Skin of body (tissue), 2 donors: ENCODE results near the gene EFEMP1. TPM values are rescaled to one million over a fixed set of nuclear protein-coding genes. Genes with fewer than 3 reads are reported as not detected.
A peak's percentile ranks its signal among the peaks of the same experiment; 100 is the strongest.

ENCODE experiments used
- DNase-seq: peaks from one replicate; lab custom pipeline; 2025; lab: John Stamatoyannopoulos, UW
- total RNA-seq: library from RNA; depleted of rRNA; stranded (reverse); fragments of >200 nt; gene quantifications from one replicate; pipeline ENCODE4 v1.2.3, GENCODE V29; 2014

EFEMP1 gene, protein sequence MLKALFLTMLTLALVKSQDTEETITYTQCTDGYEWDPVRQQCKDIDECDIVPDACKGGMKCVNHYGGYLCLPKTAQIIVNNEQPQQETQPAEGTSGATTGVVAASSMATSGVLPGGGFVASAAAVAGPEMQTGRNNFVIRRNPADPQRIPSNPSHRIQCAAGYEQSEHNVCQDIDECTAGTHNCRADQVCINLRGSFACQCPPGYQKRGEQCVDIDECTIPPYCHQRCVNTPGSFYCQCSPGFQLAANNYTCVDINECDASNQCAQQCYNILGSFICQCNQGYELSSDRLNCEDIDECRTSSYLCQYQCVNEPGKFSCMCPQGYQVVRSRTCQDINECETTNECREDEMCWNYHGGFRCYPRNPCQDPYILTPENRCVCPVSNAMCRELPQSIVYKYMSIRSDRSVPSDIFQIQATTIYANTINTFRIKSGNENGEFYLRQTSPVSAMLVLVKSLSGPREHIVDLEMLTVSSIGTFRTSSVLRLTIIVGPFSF
- 68.7 TPM for total RNA-seq

DNA sequence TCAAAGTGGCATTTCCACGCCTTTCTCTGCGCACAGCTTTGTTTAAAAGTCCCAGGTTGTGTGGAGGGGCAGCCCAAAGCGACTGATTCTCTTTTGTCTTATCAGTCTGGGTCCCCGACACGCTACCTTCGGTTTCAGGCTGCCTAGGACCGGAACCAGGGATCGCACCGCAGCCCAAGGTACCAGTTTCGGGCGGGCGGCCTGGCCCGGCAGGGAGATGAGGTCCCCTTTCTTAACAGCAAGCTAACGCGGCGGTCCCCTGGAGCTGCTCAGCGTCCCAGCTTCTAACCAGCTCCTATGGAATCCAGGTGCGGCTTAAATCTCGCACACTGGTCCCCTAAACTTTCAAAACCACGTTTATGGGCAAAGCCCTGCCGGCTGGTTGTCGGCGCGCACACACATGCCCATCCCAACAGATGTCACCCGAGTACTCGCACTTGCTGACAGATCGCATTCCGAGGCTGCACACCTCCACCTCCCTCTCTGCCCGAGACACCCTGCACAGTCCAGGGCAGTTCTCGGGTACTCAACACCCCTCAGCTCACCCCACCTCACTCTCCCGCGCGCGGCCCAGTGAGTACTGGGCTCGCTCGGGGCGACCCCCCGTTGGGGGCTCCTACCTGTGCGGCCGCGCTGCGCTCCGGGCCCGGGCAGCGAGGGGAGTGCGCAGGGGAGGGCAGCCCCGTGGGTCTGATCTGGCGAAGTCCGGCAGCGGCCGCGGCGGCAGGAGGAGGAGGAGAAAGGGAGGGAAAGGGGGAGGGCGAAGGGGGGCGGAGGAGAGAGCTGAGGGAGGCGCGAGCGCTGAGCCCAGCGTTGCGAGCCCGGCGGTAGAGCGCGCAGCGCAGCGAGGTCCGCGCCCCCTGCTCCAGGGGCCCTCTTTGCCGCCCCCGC lies at the start of gene EFEMP1:
Gene EFEMP1 (minus strand): TSS at position 692 of the 891 bp plus-strand sequence. CDS start 1,342 bp downstream, outside the sequence.
- DNase-seq = peak; percentile 7

DNA sequence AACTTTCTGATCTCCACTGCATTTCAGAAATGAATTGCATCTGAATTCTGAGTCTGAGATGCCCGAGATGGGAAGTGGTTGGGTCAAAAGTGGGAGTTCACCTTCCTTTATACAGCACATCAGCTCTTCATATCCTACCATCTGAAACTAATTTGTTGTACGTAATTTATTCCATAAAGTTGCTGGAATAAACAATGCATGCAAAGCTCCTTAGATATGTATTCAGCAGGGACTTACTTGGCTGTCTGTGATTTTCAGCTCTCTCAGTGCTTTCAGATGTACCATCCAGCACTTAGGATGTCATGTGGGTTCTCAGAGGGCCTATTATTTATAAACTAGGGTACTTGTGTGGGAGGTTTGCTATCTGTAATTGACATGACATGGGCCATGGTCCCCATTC lies 46.9 kb upstream of the EFEMP1 start:
- DNase-seq = peak; percentile 87

DNA sequence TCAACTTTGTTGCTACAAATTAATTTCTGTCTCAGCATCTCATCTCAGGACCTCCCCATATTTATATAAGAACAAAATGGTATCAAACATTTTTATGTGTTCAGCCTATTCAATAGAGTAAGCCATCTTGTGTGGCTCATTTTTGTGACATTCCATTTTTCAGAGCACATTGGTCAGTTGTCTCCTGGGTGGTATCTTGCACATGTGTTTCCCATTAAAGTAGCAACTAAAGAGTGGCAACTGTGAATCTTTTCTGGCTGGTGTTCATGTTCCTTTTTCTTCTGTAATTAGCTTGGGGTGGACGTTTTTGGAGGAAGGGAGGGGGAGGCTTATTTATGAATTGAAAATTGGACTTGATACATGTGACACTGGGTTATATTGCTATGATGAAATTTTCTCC lies 45.4 kb upstream of the EFEMP1 start:
- DNase-seq = no peak

DNA sequence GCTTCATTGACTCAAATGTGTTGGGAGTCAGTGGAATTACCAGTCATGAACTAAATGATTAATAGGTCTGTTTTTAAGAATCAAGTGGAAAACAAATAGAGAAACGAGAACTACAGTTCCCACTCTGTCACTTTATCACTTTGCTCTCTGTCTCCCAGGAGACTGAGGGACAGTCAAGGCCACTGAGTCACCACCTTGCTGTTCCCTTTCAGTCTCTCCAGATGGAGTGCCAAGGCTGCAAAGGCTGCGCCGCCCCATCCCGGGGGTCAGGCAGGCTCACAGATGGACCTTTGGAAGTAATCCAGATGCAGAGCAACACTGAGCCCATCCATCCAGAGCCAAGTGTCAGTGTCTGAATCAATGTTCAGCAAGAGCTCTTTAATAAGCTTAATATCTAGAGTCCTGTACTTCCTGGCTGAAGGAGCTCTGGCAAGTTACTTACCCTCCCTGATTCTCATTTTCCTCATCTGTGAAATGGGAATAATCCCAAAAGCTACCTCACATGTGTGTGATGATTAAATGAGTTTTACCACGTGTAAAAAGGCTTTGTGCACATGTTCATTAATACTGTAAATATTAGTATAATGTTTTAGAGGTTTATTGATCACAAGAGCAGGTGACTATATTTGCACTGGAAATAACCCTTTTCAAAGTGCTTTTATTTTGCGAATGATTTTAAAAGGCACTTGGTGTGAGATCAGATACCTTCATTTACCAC lies 43.0 kb upstream of the EFEMP1 start:
- no peak for DNase-seq

DNA sequence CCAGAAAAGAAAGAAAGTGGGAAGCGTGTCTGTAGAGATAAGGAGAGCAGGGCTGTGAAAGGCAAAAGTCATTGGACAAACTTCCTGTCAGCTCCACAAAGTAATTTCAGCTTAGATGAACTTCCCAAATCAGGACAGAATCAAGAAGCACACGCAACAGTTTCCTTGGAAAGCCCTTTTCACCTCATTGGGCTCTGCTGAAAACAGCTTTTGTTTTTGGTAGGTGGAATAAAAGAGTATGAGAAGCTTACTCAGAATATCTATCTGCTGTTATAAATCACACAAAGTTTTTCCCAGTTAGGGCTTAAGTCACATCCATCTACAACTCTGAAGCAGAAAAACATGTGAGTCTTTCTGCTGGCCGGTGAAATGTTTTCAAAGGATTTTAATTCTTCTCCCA lies 42.4 kb upstream of the EFEMP1 start:
- no peak for DNase-seq

DNA sequence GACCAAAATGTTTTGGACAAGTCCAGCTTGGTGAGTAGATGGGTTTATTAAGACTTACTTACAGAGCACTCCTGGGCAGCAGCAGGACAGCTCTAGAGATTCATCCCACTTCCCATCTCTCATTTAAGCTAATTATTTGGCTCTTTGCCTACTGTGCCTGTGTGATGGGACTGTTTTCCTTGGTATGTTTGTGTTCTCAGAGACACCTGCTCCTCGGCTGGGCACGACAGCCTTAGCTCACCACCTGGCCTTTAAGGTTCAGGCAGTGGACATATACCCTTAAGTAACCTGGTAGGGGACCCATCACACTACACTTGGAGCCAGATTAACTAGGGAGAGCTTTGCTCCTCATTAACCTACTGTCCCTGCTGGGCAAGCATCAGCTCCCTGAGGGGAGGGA lies 41.7 kb upstream of the EFEMP1 start:
- no peak for DNase-seq

DNA sequence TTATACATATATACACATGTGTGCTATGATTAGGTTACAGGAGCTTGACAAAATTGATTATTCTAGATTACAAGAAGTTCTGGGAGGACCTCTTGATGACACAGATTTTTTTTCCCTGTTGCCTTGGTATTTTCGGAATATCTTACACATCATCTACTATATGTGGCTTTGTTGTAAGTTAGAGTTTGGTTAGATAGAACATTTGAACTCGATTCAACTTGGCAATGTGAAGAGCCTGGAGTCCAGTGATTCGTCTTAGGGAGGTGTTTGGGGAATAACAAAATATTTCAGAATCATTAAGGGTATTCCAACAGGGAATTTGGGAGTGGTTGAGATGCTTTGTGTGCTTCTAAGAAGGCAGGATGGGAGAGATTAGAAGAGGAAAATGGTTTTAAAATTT lies 39.3 kb upstream of the EFEMP1 start:
- no peak for DNase-seq

DNA sequence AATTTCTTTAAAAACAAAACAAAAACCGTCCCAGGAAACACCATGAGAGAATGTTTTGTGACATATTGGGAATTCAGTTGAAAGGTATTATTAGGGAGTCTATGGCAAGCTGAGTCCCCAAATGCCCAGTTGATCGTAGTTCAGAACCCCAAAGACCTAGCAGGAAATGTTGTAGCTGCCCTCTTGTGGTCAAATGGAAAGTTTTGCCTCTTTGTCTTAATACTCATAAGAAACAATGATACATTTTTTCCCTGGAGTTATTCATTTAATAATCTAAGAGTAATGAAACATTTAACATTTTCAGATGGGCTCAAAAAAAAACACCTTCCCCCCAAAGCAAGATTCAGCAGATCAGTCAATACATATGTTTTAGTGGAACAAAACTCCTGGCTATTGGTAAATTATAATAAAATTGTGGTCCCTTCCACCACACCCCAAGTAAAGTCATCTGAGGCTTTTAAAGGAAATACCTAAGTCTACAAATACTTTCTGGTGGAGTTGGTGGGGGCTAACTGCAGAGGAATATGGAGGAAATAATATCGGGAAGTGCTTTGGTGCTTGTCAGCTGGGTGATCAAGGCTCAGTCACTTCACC lies 37.8 kb upstream of the EFEMP1 start:
- peak; percentile 15 for DNase-seq

DNA sequence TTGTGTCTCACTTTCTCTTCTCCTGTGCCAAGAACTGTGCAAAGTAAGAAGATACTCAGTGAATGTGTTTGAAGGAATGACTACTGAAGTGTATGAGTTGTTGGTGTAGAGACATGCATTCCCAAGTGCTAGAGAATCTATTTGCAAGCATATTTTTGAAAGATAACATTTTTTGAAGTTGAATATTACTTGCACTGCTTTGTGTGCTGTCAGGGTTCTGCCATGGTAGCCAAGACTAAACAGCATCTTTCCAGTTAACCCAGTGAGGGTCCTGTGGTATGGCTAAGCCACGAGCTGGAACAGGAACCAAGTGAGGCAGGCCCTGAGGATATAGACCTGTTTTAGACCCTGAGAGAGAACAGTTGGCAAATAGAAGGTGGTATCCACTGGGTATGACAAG lies 35.2 kb upstream of the EFEMP1 start:
- no peak for DNase-seq

DNA sequence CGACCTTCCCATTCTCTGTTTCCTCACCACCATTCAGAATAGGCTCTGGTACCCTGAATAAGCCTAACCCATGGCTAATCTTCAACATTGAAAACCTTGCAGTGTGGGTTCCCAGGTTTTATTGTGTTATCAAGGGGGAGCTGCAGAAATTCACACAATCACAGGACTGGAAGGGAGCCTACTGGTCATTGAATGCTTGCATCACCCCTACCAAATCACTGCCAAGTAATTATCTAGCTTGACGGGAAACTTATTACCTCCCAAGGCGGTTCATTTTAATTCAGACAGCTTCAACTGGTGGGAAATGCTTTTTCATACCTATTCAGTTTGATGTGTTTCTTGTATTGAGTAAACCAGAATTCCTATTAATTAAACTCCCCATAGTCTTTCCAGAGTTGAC lies 33.6 kb upstream of the EFEMP1 start:
- no peak for DNase-seq

DNA sequence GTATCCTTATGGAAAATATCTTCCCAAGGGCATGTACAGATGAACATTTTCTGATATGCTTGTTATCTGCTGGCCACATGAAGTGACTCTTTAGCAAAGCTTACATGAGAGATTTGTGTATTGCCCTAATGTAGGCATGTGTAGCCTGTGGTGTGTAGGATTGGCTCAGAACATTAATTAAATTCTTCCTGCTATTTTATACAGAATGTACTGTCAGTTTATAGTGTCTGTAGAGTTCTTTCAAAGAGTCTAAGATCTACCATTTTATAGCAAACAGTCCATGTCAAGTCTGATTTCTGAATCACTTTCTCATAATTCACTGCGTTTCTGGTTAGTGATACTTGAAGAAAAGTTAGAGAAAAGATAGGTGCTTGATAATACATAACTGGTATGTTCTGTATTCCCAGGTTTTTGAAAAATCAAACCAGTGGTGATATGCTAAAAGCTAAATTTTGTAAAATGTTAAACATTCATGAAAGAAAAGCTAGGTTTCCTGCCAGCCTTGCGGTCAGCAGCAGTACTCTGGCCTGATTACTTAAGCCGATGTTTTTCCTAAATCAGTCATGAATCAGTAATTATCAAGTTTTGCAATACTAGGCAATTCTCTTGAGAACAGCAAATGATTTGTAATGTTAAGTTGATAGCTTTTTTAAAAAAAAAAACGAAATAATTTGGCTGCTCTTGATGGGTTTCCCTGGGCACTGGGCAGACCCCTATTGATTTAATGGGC lies 30.9 kb upstream of the EFEMP1 start:
- DNase-seq = no peak

DNA sequence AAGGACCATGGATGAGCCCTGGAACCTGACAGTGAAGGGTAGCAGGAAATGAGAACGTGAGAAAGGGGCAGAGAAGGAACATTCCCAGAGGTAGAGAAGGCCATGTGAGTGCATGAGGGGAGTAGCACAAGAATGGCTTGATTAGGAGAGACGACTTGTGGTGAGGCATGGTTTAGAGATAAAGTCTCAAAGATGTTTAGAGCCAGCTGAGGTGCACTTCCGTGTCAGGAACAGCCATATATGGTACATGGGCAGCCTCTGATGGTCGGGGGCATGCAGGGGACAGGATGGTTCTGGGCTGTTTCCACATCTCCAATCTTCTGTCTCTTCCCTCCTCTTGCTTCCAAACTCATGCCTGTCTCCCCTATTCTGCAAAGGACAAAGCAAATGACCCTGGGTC lies 28.8 kb upstream of the EFEMP1 start:
- no peak for DNase-seq

DNA sequence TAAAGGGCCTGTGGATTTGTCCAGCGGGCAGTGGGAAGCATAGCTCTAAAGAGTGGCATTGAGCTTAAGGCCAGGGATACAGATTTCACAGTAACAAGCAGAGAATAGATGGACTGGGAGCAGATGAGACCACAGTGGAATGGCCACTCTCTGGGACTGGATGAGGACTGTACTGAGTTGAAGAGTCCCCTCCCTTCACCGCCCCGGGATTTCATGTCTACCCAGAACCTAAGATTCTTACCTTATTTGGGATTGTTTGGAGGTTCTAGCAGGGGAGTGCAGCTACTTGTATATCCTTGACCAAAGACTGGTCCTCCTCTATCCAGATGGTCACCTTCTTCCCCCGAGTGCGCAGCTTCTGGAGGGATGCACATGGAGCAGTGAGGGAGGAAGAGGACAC lies 28.0 kb upstream of the EFEMP1 start:
- no peak for DNase-seq

DNA sequence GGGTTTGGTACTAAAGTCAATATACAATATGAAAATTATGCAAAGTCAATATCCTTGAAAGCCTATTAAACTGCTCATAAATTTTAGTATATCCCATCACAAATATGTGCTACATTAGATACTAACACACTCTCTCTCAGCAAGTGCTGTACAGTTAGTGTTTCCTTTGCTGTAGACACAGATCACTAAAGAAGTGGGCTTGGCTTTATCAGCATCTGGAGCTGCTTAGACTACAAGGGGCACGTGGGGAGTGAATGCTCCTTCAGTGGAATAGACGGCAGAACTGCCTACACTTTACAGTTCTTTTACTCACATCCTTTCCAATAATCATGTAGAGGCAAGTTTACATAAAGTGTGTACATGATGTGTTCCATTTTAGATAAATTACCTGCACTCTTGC lies 26.0 kb upstream of the EFEMP1 start:
- DNase-seq = no peak

DNA sequence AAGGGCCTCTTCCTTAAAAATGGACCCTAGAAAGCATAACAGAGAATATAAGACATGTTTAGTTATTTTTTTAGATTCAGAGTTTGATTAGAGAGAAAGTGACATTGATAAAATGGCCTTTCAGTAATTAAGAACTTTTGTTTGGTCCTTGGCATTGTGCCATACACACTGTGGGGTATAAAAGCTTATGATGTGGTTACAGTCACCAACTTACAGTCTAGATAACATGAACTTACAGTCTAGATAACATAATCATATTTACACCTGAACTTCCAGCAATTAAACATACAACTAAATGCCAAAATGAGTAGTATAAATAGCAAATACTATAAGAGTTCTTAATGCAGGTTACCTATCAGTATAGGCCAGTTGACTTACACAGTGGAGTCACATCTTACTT lies 25.6 kb upstream of the EFEMP1 start:
- DNase-seq = no peak

DNA sequence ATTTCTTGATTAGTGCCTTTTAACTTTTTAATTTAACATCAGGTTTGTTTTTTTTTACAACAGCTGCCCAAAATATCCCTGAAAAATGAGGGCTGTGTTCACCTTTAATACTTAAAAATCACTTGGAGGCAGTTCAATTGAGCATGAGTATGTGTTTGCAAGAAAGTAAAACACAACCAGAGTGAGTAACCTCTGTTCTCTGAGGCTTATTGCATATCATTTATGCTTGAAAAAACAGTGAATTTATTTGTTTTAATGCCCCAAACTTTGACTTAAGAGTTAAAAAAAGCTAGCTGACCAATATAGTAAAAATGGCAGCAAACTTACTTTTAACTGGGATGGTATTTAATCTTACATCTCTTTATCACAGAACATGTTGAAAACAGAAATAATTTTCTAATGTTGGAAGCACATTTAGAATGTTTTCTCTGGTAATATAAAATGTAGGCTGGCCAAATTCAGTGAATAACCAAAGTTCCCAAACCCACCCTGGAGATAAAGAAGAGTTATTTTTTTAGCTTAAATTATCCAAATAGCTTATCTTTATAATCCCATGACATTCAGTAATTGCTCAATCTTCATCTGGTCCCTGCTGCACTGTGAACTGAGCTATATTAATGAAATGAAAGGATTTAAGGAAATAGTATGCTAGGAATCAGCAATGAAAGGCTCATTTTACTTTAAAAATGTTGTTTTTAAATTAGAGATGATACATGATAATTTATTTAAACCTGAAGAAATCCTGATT lies 24.8 kb upstream of the EFEMP1 start:
- no peak for DNase-seq

DNA sequence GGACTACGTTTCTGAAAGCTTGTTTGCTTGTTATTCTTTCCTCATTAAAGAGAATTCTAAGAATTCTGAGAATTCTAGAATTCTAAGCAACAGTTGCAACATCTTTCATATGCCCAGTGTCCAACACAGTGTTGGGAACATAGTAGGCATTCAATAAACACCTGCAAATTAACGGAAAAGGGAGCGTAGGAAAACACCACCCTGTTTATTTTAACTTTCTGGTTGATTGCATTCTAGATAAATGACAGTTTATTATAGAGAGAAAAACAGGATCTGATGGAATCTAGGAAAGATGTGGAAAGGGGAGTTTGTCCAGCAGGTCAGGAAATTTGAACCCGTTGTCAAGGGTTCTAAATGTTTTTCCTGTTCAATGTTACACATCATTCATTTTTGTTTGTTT lies 24.2 kb upstream of the EFEMP1 start:
- no peak for DNase-seq

DNA sequence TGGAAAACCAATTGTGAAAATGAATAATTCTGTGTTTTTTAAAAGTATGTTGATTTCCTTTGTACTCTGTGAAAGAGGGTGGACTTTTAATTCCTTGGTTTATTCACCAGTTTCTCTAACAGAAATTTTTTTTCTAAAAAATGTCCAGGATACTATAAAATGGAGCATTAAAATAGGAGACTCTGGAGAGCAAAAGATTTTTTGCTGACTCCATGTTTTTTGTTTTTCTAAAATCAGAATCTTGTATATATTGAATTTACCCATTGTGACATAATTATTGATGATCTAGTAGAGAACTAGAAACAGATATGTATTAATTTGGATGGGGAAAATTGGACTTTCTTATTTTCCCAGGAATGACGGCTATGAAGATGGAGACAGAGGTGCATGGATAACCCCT lies 23.2 kb upstream of the EFEMP1 start:
- no peak for DNase-seq

DNA sequence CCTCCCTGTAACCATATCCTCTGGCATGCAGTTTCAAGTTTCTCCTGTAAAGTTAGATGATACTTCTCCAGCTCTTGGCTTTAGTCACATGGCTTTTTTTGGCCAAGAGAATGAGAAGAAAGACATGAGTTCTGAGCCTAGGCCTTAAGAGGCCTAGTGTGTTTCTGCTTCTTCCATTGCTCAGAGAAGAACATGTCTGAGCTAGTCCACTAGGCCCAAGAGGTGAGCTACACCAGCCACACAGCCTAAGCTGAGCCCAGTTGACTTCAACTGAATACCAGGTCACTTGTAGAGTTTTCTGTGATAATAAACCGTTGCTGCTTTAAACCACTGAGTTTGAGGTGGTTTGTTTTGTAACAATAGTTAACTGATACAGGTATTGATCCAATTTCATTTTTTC lies 19.9 kb upstream of the EFEMP1 start:
- DNase-seq = no peak

DNA sequence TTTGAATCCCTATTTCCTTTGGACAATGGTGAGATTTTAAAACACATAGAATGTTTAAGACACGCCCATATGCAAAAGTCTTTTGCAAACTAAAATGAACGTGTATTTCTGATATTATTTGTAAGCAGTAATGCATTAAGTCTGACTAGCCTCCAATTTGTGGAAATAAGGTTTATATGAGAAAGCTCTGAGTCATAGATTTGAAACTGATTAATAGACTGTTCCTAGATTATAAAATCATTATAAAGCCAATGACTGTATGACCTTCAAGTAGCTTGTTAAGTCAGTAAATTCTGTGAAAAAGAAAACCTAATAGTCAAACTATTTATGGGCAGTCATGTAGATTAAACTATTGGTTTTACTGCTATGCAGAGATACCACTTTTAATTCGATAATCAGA lies 12.8 kb upstream of the EFEMP1 start:
- no peak for DNase-seq
